Stimulated activated CD4-positive, alpha-beta T cell treated with anti-CD3 and anti-CD28 coated beads, Interleukin-4, amount 100 ng/mL, for 24 hours (primary cell): ENCODE data around the gene RNU6-1.

ENCODE experiments used
- DNase-seq: peaks from one replicate; pipeline ENCODE4 v3.0.0-alpha.2; 2020

The RNU6-1 gene

DNA sequence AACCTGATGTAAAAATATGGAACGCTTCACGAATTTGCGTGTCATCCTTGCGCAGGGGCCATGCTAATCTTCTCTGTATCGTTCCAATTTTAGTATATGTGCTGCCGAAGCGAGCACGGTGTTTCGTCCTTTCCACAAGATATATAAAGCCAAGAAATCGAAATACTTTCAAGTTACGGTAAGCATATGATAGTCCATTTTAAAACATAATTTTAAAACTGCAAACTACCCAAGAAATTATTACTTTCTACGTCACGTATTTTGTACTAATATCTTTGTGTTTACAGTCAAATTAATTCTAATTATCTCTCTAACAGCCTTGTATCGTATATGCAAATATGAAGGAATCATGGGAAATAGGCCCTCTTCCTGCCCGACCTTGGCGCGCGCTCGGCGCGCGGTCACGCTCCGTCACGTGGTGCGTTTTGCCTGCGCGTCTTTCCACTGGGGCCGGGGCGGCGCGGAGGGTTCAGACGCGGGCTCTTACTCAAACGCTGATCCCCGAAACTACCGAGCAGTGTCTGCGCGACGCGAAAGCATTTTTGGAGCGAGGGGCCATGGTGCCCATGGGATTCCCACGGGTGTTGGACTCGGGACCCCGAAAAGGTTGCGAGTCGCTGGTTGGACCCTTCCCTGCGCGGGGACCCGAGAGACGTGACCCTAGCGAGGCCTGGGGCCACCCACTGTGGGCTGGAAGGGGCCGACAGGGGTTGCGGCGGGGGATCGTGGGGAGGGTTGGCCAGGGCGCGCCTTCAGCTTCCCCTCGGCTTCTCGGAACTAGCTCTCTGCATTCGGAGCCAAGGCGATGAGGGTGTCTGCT is at the start of gene RNU6-1:
RNU6-1 (minus strand) TSS at position 117 of the 820 bp plus-strand sequence.
- DNase-seq, result peak; percentile 95

DNA sequence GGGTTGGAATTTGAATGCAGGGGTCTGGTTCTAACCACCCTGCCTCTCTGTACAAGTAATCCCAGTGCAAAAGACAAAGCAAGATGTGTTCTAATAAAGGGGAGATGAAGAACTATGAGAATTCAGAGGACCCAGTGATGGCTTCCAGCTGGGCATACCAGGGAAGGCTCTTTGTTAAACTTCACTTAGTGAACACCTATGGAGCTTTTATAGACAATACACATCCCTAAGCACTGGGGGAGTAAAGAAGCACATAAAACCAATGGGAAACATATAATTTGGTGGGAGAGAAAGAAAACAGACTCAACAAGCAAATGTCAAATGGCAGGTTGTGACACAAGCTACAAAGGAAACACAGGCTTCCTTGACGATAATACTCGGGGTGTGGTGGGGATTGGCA is 47.9 kb upstream of the RNU6-1 start:
- no peak for DNase-seq

DNA sequence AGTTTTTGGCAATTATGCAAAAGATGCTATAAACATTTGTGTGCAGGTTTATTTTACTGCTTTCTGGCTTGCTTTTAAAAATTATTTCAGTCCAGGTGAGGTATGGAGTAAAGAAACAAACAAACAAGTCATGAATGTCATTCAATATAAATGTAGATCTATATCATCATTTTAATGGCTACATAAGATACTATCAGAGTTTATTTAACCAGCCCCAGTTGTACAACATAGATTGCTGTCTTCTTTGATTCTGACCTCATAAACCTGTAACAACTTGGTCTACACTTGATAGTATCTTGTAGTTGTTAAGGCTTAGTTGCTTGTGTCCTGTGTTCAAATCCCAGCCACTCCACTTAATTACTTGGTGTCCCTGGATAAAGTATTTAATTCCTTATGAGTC is 46.0 kb upstream of the RNU6-1 start:
- DNase-seq, result no peak

DNA sequence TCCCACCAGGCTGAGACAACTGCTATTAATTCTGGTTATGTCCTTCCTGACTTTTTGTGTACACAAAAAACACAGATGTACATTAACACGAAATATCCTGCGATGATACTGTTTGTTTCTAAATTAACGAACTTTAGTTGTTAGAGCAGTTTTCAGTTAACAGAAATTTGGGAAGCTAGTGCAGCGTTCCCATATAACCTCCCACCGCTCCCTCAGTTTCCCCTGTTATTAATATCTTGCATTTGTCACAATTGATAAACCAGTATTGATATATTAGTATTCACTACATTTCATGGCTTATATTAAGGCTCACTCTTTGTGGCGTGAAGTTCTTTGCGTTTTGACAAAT is 45.3 kb upstream of the RNU6-1 start:
- no peak for DNase-seq

DNA sequence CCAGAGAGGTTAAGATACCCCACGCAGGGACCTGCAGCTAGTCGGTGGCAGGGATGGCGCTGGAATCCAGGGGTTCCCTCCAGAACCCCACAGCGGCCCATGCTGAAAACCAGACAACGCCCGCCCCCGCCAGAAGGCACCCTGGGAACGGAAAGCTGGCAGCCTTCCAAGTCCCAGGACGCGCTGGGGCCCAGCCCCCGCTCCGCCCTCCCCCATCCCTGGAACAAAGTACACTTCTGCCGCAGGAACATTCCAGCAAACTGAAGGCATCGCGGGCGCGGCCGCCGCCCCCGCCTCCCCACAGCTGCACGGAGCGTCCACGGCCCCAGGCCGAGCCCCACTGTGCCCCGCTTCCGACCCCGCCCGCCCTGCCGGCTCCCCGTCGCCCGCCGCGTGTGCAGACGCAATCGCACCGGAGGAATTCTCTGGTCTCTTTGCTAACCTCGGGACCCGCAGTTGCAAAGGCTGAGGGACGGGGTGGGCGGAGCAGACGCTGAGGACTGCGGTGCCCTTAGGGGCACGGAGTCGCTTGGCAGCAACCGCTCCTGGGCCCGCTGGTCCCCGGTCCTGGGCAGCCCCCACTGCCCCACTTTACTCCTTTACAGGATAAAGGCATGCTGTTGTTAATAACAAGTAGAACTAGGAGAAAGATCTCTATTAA is 44.8 kb upstream of the RNU6-1 start:
- peak; percentile 53 for DNase-seq

DNA sequence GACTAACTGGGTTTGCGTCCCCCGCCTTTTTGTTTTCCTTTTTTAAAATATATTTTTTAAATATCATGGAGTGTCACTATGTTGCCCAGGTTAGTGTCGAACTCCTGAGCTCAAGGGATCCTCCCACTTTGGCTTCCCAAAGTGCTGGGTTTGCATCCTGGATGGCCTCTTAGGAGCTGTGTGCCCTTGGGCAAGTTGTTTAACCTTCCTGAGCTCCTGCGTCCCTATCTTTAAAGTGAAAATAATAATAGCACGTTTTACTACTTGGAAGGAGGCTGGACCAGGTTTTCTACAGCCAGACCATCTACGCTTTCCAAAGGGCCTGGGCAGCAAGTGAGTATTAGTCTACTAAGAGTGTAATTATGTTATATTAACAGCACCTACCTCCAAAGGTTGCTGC is 44.2 kb upstream of the RNU6-1 start:
- no peak for DNase-seq

DNA sequence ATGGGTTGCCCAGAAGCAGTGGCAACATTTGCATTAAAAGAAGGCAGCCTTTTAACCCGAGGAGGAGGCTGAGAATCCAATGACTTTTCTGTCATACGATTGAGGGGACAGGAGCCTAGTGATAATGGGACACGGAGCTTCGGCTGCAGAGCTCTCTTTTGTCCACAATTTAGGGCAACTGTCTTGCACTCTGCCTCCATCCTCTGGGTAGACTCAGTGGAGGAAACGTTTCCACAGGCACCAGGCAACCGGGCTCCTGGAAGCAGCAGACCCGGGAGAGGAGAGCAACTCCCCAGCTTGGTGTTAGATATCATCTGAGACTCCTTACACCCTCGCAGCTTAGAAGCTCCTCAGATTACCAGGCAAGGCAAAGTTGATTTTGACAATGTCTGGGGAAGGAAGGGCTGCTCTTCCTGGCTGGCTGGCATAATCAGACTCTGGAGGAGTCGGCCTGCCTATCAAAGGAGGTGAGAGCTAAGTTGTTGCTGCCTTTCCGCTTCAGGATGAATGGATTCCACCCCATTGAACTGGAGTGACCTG is 43.5 kb upstream of the RNU6-1 start:
- DNase-seq, result no peak

DNA sequence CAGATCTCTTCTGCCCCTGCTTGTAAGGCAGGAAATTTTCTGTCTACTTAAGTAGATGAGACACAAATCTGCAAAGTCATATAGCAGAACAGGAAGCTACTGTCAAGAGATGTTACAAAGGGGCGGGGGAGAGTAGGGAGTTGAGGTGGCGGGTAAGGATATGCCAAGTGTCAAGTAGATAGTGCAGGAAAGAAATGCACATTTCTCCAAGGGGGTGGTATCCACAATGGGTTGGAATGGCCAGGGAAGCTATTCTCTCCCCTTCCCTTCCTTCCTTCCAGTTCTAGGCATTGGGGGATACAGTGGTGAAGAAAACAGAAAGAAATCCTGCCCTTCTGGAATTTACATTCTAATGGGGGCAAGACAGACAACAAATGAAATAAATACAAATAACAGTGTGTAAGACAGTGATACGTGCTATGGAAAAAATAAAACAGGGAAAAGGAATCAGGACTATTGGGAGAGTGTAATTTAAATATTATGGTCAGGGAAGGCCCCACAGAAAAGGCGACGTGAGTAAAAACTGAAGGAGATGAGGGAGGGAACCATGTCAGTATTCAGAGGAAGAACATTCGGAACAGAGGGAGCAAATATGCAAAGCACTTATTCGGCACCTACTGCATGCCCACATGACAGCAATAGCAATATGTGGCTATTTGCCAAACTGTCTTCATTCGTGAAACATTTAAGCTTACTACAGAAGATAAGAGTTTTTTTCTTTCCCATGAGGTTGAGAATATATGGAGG is 42.8 kb upstream of the RNU6-1 start:
- DNase-seq, result no peak

DNA sequence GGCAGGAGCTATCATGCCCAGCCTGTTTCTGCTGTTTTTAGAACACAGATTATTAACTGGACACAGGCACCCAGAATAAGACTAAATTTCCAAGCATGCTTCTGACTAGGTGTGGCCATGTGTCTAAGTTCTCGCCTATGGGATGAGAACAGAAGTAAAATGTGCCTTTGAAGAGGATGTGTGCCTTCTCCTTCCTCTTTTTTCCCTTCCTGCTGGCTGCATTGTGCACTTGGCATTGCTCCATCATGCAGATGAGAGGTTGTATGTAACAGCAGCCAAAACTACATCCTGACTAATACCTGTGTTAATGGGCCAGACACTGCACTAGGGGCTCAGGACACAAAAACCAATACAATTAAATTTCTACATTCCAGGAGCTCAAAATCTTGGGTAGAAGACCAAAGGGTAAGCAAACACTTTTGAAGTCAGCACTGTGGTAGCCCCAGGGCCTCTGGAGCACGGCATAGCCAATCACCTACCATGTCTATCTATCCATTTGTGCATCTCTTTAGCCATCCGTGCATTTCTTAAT is 40.9 kb upstream of the RNU6-1 start:
- DNase-seq, result no peak

DNA sequence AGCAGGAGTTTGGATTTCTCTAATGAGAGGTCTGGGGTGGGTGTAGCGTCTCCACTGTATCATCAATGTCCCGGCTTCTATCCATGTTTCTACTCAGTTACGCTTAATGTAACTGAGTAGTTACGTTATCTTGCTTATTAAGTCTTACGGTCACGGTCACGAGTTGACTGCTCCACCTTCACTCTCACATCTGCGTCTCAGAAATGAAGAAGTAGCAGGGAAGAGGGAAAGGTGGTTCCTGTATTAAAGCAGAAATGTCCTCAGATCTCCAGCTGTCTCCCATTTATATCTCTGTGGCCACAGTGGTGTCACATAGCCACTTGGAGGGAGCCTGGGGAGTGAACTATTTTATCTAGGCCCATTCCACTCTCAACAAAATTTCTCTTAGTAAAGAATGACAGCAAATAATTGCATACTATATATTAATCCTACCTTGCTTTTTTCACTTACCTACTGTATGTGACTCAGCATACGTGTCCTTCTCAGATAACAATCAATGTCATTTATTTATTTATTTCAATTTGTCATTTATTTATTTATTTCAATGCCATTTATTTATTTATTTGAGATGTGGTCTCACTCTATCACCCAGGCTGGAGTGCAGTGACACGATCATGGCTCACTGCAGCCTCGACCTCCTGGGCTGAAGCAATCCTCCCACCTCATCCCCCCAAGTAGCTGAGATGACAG is 39.7 kb upstream of the RNU6-1 start:
- DNase-seq, result no peak

DNA sequence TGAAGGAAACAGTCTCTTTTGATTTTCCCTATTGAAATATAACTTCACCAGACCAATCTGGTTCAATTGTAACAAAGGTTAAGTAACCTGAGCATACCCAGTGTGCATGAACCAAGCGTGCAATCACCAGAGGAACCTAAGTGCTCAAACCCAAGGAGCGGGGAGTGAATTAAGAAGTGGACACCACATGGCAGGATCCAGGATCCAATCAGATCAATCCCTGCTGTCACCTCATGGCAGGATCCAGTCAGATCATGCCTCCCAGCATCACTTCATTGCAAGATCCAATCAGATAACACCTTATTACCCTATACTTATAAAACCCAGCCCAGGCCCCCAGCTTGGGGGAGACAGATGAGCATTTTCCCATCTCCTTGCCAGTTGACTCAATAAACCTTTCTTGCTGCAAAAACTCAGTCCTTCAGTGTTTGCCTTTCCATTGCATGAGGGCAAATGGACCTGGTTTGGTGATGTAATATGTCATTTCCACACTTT is 38.9 kb upstream of the RNU6-1 start:
- no peak for DNase-seq

DNA sequence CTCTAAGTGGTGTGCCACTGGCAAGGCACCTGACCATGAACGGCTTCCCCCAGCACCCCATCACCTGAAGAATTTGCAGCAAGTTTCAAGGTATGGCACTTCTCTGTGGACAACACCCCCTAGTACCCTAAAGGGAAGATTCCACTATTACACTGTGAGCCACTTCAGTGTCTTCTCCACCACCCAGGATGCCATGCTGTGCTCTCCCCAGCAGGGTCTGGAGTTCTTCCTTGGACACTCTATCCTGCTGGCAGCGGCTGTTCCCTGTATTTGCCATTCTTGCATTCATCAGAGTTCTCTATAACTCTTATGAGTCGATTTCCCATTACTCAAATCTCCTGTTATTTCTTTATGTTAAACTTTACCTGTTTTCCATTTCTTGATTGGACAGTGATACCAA is 33.9 kb upstream of the RNU6-1 start:
- no peak for DNase-seq

DNA sequence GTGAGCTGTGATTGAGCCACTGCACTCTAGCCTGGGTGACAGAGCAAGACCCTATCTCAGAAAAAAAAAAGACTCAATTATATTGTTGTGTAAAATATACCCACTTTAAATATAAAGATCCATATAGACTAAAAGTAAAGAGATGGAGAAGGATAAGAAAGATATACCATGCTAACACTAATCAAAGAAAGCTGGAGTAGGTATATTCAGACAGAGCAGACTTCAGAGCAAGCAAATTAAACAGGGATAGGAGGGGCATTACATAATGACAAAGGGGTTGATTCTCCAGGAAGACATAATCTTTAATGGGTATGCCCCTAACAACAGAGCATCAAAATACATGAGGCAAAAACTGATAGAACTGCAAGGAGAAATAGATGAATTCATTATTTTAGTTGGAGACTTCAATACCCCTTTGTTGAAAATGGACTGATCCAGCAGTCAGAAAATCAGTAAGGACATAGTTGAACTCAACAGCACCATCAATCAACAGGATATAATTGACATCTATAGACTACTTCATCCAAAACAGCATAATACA is 31.1 kb upstream of the RNU6-1 start:
- DNase-seq, result no peak

DNA sequence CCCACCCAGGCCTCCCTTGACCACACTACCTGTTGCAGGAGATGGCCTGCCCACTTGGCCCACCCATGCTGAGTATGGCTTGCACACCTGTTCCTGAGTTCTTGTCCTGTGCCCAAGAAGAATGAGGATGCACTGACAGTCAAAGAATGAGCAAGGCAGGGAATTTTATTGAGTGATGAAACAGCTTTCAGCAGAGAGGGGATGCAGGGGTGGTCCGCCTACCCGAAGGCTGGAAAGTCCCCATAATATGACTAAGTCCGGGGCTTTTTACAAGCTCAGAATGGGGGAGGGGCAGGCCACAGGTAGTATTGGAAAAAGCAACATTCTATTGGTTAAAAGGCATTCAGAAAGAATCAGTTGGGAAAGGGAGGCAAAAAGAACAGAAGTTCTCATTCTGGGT is 29.9 kb upstream of the RNU6-1 start:
- no peak for DNase-seq

DNA sequence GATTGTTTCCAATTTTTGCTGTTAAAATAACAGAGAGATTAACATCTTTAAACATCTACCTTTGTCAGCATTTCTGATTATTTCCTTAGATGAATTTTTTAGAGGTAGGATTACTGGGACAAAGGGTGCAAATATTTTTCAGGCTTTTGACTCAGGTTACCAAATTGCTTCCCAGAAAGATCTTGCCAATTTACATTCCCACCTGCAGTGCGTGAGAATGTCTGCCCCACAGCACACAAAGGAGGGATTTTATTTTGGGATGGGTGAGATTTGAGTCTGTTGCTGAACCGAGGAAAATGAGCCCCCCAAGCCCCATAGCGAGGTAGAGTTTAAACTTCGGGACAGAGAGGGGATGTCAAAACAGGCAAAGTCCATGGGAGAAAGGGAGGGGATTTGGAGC is 25.9 kb upstream of the RNU6-1 start:
- DNase-seq, result no peak

DNA sequence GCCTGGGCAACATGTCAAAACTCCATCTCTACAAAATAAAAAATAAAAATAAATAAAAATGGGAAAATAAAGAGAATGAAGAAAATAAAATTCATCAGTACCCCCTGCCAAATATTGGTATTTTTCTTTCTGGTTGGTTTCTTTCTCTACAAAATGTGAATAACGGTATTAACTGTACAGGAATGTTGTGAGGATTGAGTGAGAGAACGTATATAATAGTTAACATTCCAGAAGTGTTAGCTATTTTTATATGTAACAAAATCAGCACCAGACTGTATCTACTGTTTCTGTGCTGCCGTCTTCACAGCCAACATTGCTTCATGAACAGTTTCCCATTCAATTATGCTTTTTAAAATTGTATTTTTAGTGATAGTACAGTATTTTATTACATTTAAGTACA is 25.5 kb upstream of the RNU6-1 start:
- no peak for DNase-seq

DNA sequence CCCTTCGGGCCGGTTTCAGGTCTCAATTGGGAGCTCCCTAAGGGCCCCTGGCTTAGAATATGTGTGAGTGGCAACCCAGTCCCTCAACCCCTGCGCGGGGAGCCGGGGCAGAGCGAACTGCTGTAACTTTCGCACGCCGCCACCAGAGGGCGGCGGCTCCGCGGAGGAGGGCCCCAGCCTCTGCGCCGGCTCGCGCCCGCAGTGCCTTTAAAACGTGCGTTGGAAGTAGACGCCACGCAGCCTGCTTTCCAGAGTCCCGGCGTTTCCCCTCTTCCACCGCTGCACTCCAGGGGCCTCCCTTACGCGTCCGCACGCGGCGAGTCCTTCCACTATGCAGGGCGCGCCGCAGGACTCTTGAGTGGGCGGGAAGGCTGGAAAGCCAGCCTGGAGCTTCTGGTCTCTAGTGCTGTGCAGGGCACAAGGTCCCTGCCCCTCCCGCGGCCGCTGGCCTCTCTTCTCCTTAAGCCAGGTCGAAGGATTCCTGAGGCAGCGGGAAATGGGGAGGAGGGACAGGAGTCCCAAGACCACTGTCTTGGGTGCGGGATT is 23.7 kb upstream of the RNU6-1 start:
- DNase-seq, result peak; percentile 73

DNA sequence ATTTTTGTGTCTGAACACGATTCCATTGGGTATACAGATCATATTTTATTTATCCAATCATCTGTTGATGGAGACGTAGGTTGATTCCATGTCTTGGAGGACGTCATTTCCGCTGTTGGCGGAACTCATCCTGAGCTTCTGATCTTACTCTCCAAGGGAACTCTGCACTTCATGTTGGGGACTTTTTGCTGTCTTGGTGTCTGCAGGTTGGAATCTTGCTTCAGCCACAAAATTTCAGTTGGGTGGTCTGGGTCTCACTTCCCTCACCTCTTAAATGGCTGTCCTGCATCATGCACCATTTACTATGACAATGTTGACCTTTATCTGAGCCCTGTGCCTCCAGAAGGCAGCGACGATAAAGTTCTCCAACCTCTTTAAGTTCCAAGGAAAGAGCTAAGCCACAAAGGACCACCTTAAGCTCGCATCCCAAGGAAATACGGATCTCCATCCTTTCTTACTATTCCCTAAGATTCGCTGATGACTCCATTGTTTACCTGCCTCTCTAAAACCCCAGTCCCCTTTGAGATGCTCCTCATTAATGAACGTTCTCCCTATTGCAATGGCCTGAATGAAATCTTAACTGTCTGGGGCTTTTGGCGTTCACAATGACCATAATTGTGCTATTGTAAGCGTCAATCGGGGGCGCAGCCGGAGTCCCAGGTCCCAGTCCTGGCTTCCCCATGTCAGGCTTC is 23.1 kb upstream of the RNU6-1 start:
- no peak for DNase-seq

DNA sequence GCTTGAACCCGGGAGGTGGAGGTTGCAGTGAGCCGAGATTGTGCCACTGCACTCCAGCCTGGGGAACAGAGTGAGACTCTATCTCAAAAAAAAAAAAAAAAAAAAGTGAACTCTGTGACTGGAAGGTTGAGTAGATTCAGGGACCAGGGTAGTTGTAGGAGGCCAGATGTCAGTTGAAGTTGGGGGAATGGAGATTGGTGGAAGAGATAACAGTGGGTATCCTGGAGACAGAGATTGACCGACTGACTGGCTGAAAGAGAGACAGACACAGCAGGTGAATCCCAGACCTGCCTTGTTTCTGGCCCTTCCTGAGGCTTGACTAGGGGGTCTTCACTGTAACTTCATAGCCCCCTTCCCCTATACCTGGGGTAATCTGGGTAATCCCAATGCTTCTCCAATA is 22.1 kb upstream of the RNU6-1 start:
- DNase-seq, result no peak

DNA sequence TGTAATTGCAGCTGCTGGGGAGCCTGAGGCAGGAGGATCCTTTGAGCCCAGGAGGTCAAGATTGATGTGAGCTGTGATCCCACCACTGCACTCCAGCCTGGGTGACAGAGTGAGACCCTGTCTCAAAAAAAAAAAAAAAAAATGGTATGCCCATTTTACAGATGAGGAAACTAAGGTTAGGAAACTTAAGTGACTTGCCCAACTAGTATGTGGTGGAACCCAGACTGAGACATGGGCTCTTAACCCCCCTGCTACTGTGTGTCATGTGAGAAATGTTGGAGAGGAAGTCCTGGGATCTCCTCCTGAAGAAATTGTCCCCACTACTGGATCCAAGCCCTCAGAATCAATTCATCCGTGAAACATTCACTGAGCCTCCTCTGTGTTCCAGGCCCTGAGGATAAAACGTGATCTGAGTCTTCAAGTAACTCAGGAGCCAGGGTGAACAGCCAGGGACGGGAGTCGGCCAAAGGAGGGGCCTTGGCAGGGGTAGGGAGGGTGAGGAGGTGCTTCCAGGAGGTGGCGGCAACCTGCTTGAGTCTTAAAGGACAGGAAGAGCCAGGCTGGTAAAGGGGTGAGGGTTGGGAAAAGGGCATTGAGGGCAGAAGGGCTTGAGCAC is 19.6 kb upstream of the RNU6-1 start:
- DNase-seq, result no peak

DNA sequence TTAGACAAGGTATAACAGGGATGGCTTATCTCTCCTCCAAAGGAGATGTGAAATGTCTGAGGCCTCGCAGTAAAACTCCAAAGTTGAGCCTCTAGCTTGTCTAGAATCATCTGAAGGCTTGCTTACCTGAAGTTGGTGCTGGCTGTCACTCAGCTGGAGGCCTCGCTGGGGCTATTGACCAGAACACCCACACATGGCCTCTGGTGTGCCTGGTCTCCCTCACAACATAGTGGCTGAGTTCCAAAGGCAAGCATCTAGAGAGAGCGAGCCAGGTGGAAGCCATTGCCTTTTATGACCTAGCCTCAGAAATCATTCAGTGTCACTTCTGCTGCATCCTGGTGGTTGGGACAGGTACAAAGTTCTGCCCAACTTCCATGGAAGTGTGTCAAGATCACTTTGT is 17.4 kb upstream of the RNU6-1 start:
- no peak for DNase-seq
